WTC11 (cell line): ENCODE measurements around the gene SPOCK2. TPM values are rescaled to one million over a fixed set of nuclear protein-coding genes. Genes with fewer than 3 reads are reported as not detected.

Experiments used
- ATAC-seq: fragments of 200-7000 bp; cut with Tn5 transposase; 2 replicates; pipeline ENCODE4 v1.10.0; 2021; ENCODE audit warnings: mild to moderate bottlenecking, moderate library complexity
- CTCF ChIA-PET: fragments of 300-600 bp; sonication (Branson Sonifier 250); formaldehyde crosslinking; loops from one replicate; lab custom pipeline; 2021; ENCODE audit warnings: antibody characterized with exemption; lab: Charles Lee
- POLR2A ChIA-PET: fragments of 350-600 bp; sonication (Branson Sonifier 250); formaldehyde crosslinking; loops from one replicate; lab custom pipeline; 2021; ENCODE audit warnings: antibody characterized with exemption; lab: Charles Lee
- DNase-seq: peaks from one replicate; pipeline ENCODE4 v3.0.0; 2021; ENCODE audit warnings: low spot score
- H3K27ac Mint-ChIP-seq: 2 replicates; pipeline ENCODE4 v1.8.0; 2021; ENCODE audit warnings: mixed read lengths
- H3K27me3 Mint-ChIP-seq: 2 replicates; pipeline ENCODE4 v1.8.0; 2021; ENCODE audit warnings: low read depth, mild to moderate bottlenecking, moderate library complexity, mixed read lengths
- H3K36me3 Mint-ChIP-seq: 2 replicates; pipeline ENCODE4 v1.8.0; 2021; ENCODE audit warnings: mixed read lengths
- H3K4me1 Mint-ChIP-seq: 2 replicates; pipeline ENCODE4 v1.8.0; 2022; ENCODE audit warnings: mixed read lengths
- H3K4me3 Mint-ChIP-seq: 2 replicates; pipeline ENCODE4 v1.8.0; 2021; ENCODE audit warnings: mild to moderate bottlenecking, moderate library complexity, mixed read lengths
- H3K9me3 Mint-ChIP-seq: 2 replicates; pipeline ENCODE4 v1.8.0; 2021; ENCODE audit warnings: mixed read lengths
- CBFB ChIP-seq: sonication (generic); formaldehyde crosslinking; IDR thresholded peaks from 2 replicates; pipeline ENCODE4 v1.8.1; 2022; ENCODE audit warnings: mild to moderate bottlenecking, low read depth, missing genetic modification reagents
- ELF4 ChIP-seq: sonication (generic); formaldehyde crosslinking; IDR thresholded peaks from 2 replicates; pipeline ENCODE4 v1.8.1; 2022; ENCODE audit warnings: low read depth, mild to moderate bottlenecking, moderate library complexity, missing genetic modification reagents
- FOXJ3 ChIP-seq: sonication (generic); formaldehyde crosslinking; IDR thresholded peaks from 2 replicates; pipeline ENCODE4 v1.9.0; 2021; ENCODE audit warnings: missing genetic modification reagents, mild to moderate bottlenecking, borderline replicate concordance
- FOXK1 ChIP-seq: sonication (generic); formaldehyde crosslinking; IDR thresholded peaks from 2 replicates; pipeline ENCODE4 v1.8.0; 2022; ENCODE audit warnings: mild to moderate bottlenecking, moderate library complexity, missing genetic modification reagents
- IRF2 ChIP-seq: sonication (generic); formaldehyde crosslinking; IDR thresholded peaks from 2 replicates; pipeline ENCODE4 v1.8.0; 2022; ENCODE audit warnings: low read depth, missing genetic modification reagents, borderline replicate concordance
- JAZF1 ChIP-seq: fragments of 250-450 bp; sonication (Bioruptor Pico); IDR thresholded peaks from 2 replicates; pipeline ENCODE4 v1.9.0; 2021; ENCODE audit warnings: moderate library complexity, mild to moderate bottlenecking, inconsistent platforms
- MYBL2 ChIP-seq: sonication (generic); formaldehyde crosslinking; IDR thresholded peaks from 2 replicates; pipeline ENCODE4 v1.8.1; 2023; ENCODE audit warnings: mild to moderate bottlenecking, moderate library complexity, missing genetic modification reagents
- NFATC4 ChIP-seq: fragments of 250-450 bp; sonication (Bioruptor Pico); IDR thresholded peaks from 2 replicates; pipeline ENCODE4 v1.9.0; 2021; ENCODE audit warnings: mild to moderate bottlenecking
- NFE2L1 ChIP-seq: sonication (generic); formaldehyde crosslinking; IDR thresholded peaks from 2 replicates; pipeline ENCODE4 v1.8.1; 2023; ENCODE audit warnings: missing genetic modification reagents
- NR2C2 ChIP-seq: sonication (generic); formaldehyde crosslinking; IDR thresholded peaks from 2 replicates; pipeline ENCODE4 v1.8.0; 2022; ENCODE audit warnings: mild to moderate bottlenecking, missing genetic modification reagents
- RELA ChIP-seq: sonication (generic); formaldehyde crosslinking; IDR thresholded peaks from 2 replicates; pipeline ENCODE4 v1.8.1; 2022; ENCODE audit warnings: missing genetic modification reagents, mild to moderate bottlenecking, borderline replicate concordance
- SMAD3 ChIP-seq: sonication (generic); formaldehyde crosslinking; IDR thresholded peaks from 2 replicates; pipeline ENCODE4 v1.8.0; 2022; ENCODE audit warnings: missing genetic modification reagents, mild to moderate bottlenecking, borderline replicate concordance
- STAT6 ChIP-seq: sonication (generic); formaldehyde crosslinking; conservative IDR thresholded peaks from 2 replicates; pipeline ENCODE4 v1.8.1; 2023; ENCODE audit warnings: mild to moderate bottlenecking, low read depth, missing genetic modification reagents, moderate library complexity
- ZNF121 ChIP-seq: sonication (generic); formaldehyde crosslinking; IDR thresholded peaks from 2 replicates; pipeline ENCODE4 v1.8.0; 2023; ENCODE audit warnings: missing genetic modification reagents
- ZNF138 ChIP-seq: sonication (generic); formaldehyde crosslinking; conservative IDR thresholded peaks from 2 replicates; pipeline ENCODE4 v1.8.1; 2022; ENCODE audit warnings: mild to moderate bottlenecking, moderate library complexity, missing genetic modification reagents
- ZNF232 ChIP-seq: sonication (generic); formaldehyde crosslinking; IDR thresholded peaks from 2 replicates; pipeline ENCODE4 v1.8.0; 2022; ENCODE audit warnings: mild to moderate bottlenecking, missing genetic modification reagents
- ZNF425 ChIP-seq: fragments of 250-450 bp; sonication (Bioruptor Pico); conservative IDR thresholded peaks from 2 replicates; pipeline ENCODE4 v1.9.0; 2021; ENCODE audit warnings: mild to moderate bottlenecking
- ZNF671 ChIP-seq: fragments of 250-450 bp; sonication (Bioruptor Pico); IDR thresholded peaks from 2 replicates; pipeline ENCODE4 v1.8.0; 2021; ENCODE audit warnings: mild to moderate bottlenecking
- total RNA-seq: library from RNA; stranded (reverse); gene quantifications from 3 replicates; pipeline ENCODE4 v1.2.3, GENCODE V29; 2021
- TF ChIP-seq, protein P1 (sequence below): sonication (generic); formaldehyde crosslinking; conservative IDR thresholded peaks from 2 replicates; pipeline ENCODE4 v1.8.1; 2022; ENCODE audit warnings: mild to moderate bottlenecking, missing genetic modification reagents
- TF ChIP-seq, protein P2 (sequence below): fragments of 250-450 bp; sonication (Bioruptor Pico); IDR thresholded peaks from 2 replicates; pipeline ENCODE4 v1.8.0; 2021; ENCODE audit warnings: mild to moderate bottlenecking
- TF ChIP-seq, protein P3 (sequence below): sonication (generic); formaldehyde crosslinking; IDR thresholded peaks from 2 replicates; pipeline ENCODE4 v1.8.1; 2023; ENCODE audit warnings: mild to moderate bottlenecking, missing genetic modification reagents
- TF ChIP-seq, protein P4 (sequence below): sonication (generic); formaldehyde crosslinking; IDR thresholded peaks from 2 replicates; pipeline ENCODE4 v1.8.0; 2022; ENCODE audit warnings: mild to moderate bottlenecking, missing genetic modification reagents
- TF ChIP-seq, protein P5 (sequence below): sonication (generic); formaldehyde crosslinking; IDR thresholded peaks from 2 replicates; pipeline ENCODE4 v1.8.1; 2022; ENCODE audit warnings: mild to moderate bottlenecking, missing genetic modification reagents, moderate library complexity, borderline replicate concordance

Gene SPOCK2
- total RNA-seq, 1 experiment from 2014 or later, result 4.7 TPM

- H3K9me3 Mint-ChIP-seq, result no peaks in the 10 kb centered on the region
- CTCF ChIA-PET, result interaction anchor here (0.6 to 3.2 kb wide), 5 partner anchors 8 to 90 kb away, joined by 4 to 17 read pairs (median 4); no protein-coding TSS in a partner anchor
Observed at GRCh38 chr10:72077275-72077990, 10.9 kb downstream of the SPOCK2 start.

GRCh38 chr10:72076756-72077155 lies 11.6 kb downstream of the SPOCK2 start:
- ChIA-PET CTCF (interaction anchor here (0.9 to 3.2 kb wide), 3 partner anchors 11 to 28 kb away, joined by 4 to 17 read pairs (median 4); no protein-coding TSS in a partner anchor), POLR2A (no interaction called here)
- no peaks in the 10 kb centered on the region for H3K36me3 Mint-ChIP-seq
- no peak overlapping the region for H3K27ac Mint-ChIP-seq
- ATAC-seq, result no peak
- 0 out of 2 replicates have a peak, but pooled peaks cover under 1% of the 10 kb centered on the region for H3K9me3 Mint-ChIP-seq
- no peak for DNase-seq
- no peaks in the 10 kb centered on the region for H3K27me3 Mint-ChIP-seq
- H3K4me1 Mint-ChIP-seq, result peaks cover 5% of the 10 kb centered on the region; the same call in 1 of the 2 replicates
- H3K4me3 Mint-ChIP-seq, result no peak overlapping the region
- TF ChIP-seq IRF2 (CRISPR knock-in tag) (no peak), ZNF425 (CRISPR knock-in tag) (no peak), ZNF232 (CRISPR knock-in tag) (no peak), FOXJ3 (CRISPR knock-in tag) (no peak), CBFB (CRISPR knock-in tag) (no peak), ZNF671 (CRISPR knock-in tag) (no peak), NR2C2 (no peak), STAT6 (CRISPR knock-in tag) (no peak), JAZF1 (CRISPR knock-in tag) (no peak), NFATC4 (CRISPR knock-in tag) (no peak)
- TF ChIP-seq, protein P1, sequence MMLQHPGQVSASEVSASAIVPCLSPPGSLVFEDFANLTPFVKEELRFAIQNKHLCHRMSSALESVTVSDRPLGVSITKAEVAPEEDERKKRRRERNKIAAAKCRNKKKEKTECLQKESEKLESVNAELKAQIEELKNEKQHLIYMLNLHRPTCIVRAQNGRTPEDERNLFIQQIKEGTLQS (CRISPR knock-in tag), result no peak
- TF ChIP-seq, protein P2, sequence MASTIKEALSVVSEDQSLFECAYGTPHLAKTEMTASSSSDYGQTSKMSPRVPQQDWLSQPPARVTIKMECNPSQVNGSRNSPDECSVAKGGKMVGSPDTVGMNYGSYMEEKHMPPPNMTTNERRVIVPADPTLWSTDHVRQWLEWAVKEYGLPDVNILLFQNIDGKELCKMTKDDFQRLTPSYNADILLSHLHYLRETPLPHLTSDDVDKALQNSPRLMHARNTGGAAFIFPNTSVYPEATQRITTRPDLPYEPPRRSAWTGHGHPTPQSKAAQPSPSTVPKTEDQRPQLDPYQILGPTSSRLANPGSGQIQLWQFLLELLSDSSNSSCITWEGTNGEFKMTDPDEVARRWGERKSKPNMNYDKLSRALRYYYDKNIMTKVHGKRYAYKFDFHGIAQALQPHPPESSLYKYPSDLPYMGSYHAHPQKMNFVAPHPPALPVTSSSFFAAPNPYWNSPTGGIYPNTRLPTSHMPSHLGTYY (CRISPR knock-in tag), result no peak

More at GRCh38 chr10:72077275-72077990, 10.9 kb downstream of the SPOCK2 start:
- TF ChIP-seq, protein P3, sequence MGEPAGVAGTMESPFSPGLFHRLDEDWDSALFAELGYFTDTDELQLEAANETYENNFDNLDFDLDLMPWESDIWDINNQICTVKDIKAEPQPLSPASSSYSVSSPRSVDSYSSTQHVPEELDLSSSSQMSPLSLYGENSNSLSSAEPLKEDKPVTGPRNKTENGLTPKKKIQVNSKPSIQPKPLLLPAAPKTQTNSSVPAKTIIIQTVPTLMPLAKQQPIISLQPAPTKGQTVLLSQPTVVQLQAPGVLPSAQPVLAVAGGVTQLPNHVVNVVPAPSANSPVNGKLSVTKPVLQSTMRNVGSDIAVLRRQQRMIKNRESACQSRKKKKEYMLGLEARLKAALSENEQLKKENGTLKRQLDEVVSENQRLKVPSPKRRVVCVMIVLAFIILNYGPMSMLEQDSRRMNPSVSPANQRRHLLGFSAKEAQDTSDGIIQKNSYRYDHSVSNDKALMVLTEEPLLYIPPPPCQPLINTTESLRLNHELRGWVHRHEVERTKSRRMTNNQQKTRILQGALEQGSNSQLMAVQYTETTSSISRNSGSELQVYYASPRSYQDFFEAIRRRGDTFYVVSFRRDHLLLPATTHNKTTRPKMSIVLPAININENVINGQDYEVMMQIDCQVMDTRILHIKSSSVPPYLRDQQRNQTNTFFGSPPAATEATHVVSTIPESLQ, result no peak
- TF ChIP-seq MYBL2 (CRISPR knock-in tag) (no peak), SMAD3 (CRISPR knock-in tag) (no peak), ELF4 (no peak), ZNF121 (CRISPR knock-in tag) (no peak), NFE2L1 (no peak), RELA (CRISPR knock-in tag) (no peak), ZNF138 (CRISPR knock-in tag) (no peak), FOXK1 (CRISPR knock-in tag) (no peak)
- TF ChIP-seq, protein P4, sequence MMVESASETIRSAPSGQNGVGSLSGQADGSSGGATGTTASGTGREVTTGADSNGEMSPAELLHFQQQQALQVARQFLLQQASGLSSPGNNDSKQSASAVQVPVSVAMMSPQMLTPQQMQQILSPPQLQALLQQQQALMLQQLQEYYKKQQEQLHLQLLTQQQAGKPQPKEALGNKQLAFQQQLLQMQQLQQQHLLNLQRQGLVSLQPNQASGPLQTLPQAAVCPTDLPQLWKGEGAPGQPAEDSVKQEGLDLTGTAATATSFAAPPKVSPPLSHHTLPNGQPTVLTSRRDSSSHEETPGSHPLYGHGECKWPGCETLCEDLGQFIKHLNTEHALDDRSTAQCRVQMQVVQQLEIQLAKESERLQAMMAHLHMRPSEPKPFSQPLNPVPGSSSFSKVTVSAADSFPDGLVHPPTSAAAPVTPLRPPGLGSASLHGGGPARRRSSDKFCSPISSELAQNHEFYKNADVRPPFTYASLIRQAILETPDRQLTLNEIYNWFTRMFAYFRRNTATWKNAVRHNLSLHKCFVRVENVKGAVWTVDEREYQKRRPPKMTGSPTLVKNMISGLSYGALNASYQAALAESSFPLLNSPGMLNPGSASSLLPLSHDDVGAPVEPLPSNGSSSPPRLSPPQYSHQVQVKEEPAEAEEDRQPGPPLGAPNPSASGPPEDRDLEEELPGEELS (CRISPR knock-in tag), result no peak
- TF ChIP-seq, protein P5, sequence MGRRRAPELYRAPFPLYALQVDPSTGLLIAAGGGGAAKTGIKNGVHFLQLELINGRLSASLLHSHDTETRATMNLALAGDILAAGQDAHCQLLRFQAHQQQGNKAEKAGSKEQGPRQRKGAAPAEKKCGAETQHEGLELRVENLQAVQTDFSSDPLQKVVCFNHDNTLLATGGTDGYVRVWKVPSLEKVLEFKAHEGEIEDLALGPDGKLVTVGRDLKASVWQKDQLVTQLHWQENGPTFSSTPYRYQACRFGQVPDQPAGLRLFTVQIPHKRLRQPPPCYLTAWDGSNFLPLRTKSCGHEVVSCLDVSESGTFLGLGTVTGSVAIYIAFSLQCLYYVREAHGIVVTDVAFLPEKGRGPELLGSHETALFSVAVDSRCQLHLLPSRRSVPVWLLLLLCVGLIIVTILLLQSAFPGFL (CRISPR knock-in tag), result no peak
- H3K36me3 Mint-ChIP-seq, result no peaks in the 10 kb centered on the region
- H3K4me3 Mint-ChIP-seq, result no peak overlapping the region
- no peak overlapping the region for H3K27ac Mint-ChIP-seq
- H3K27me3 Mint-ChIP-seq, result no peaks in the 10 kb centered on the region
- peaks cover 5% of the 10 kb centered on the region; the same call in 1 of the 2 replicates for H3K4me1 Mint-ChIP-seq
- no peak for ATAC-seq
- DNase-seq, result no peak
- POLR2A ChIA-PET, result no interaction called here
